Adrenal gland (tissue), 5 donors: ENCODE results near the gene C22orf31.

Experiments
- CTCF ChIP-seq, 6 experiments: fragments of 450-650 bp in 4 of 6; fragments of 200-600 bp in 2 of 6; sonication (generic) in 1 of 6; IDR thresholded peaks; 1 replicate in 5 of 6; 2 replicates in 1 of 6; pipeline versions ENCODE4 v1.5.1 to v1.8.0; 2016 to 2021; ENCODE audit warnings: antibody characterized with exemption in 6 of 6, mild to moderate bottlenecking in 2 of 6, moderate library complexity in 1 of 6
- POLR2A ChIP-seq, 2 donors: fragments of 450-650 bp; IDR thresholded peaks; one replicate each; pipeline ENCODE4 v1.6.1; 2017; ENCODE audit warnings: antibody characterized with exemption in 2 of 2, mild to moderate bottlenecking in 2 of 2, moderate library complexity in 1 of 2
- donor health status: DM: no; HTN: no; CAD: no.

GRCh38 chr22:29050457-29050856 lies 11.2 kb downstream of the C22orf31 start:
- TF ChIP-seq CTCF (IDR thresholded peaks at IDR 0.05) (no peak), POLR2A (IDR thresholded peaks at IDR 0.05) (no peak)
